ENCODE results near the gene MACROD2.

DNA sequence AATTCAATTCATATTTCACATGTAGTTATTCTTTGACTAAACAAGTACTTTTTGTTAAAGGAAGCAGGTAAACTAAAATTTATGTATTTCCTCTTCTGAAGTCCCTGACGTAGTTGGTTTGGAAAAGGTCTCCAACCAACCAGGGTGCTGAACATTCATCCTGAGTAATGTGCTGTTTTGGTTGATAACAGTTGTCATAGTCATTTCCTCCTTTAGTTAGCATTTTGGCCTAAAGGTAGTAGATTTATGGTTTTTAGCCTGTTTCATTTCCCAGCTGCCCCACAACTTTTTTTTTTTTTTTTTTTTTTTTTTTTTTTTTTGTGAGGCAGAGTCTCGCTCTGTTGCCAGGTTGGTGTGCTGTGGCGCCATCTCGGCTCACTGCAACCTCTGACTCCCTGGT lies 724.9 kb downstream of the MACROD2 start:
- TF ChIP-seq, protein P1, sequence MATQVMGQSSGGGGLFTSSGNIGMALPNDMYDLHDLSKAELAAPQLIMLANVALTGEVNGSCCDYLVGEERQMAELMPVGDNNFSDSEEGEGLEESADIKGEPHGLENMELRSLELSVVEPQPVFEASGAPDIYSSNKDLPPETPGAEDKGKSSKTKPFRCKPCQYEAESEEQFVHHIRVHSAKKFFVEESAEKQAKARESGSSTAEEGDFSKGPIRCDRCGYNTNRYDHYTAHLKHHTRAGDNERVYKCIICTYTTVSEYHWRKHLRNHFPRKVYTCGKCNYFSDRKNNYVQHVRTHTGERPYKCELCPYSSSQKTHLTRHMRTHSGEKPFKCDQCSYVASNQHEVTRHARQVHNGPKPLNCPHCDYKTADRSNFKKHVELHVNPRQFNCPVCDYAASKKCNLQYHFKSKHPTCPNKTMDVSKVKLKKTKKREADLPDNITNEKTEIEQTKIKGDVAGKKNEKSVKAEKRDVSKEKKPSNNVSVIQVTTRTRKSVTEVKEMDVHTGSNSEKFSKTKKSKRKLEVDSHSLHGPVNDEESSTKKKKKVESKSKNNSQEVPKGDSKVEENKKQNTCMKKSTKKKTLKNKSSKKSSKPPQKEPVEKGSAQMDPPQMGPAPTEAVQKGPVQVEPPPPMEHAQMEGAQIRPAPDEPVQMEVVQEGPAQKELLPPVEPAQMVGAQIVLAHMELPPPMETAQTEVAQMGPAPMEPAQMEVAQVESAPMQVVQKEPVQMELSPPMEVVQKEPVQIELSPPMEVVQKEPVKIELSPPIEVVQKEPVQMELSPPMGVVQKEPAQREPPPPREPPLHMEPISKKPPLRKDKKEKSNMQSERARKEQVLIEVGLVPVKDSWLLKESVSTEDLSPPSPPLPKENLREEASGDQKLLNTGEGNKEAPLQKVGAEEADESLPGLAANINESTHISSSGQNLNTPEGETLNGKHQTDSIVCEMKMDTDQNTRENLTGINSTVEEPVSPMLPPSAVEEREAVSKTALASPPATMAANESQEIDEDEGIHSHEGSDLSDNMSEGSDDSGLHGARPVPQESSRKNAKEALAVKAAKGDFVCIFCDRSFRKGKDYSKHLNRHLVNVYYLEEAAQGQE (IDR thresholded peaks at IDR 0.05; ENCODE audit: unreplicated experiment) = no peak
- TF ChIP-seq EZH2phosphoT487 (IDR thresholded peaks at IDR 0.05; ENCODE audit: unreplicated experiment) (no peak), POLR2AphosphoS5 (IDR thresholded peaks at IDR 0.05; ENCODE audit: low read depth) (no peak), JUNB (IDR thresholded peaks at IDR 0.05; ENCODE audit: unreplicated experiment) (no peak), CREB1 (CRISPR knock-in tag; IDR thresholded peaks at IDR 0.05; ENCODE audit: low read depth) (no peak), EZH2 (IDR thresholded peaks at IDR 0.05; ENCODE audit: low read depth, unreplicated experiment) (no peak), NANOG (IDR thresholded peaks at IDR 0.05; ENCODE audit: borderline replicate concordance) (no peak), STAT1 (IDR thresholded peaks at IDR 0.05; ENCODE audit: unreplicated experiment) (no peak), ZNF114 (CRISPR knock-in tag; IDR thresholded peaks at IDR 0.05) (no peak), ZNF331 (CRISPR knock-in tag; IDR thresholded peaks at IDR 0.05; ENCODE audit: low read depth) (no peak)
- TF ChIP-seq, protein P2, sequence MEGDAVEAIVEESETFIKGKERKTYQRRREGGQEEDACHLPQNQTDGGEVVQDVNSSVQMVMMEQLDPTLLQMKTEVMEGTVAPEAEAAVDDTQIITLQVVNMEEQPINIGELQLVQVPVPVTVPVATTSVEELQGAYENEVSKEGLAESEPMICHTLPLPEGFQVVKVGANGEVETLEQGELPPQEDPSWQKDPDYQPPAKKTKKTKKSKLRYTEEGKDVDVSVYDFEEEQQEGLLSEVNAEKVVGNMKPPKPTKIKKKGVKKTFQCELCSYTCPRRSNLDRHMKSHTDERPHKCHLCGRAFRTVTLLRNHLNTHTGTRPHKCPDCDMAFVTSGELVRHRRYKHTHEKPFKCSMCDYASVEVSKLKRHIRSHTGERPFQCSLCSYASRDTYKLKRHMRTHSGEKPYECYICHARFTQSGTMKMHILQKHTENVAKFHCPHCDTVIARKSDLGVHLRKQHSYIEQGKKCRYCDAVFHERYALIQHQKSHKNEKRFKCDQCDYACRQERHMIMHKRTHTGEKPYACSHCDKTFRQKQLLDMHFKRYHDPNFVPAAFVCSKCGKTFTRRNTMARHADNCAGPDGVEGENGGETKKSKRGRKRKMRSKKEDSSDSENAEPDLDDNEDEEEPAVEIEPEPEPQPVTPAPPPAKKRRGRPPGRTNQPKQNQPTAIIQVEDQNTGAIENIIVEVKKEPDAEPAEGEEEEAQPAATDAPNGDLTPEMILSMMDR (conservative IDR thresholded peaks at IDR 0.05; ENCODE audit: low read depth in 2 of 2) = no peak
- TF ChIP-seq, protein P3, sequence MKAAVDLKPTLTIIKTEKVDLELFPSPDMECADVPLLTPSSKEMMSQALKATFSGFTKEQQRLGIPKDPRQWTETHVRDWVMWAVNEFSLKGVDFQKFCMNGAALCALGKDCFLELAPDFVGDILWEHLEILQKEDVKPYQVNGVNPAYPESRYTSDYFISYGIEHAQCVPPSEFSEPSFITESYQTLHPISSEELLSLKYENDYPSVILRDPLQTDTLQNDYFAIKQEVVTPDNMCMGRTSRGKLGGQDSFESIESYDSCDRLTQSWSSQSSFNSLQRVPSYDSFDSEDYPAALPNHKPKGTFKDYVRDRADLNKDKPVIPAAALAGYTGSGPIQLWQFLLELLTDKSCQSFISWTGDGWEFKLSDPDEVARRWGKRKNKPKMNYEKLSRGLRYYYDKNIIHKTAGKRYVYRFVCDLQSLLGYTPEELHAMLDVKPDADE (IDR thresholded peaks at IDR 0.05) = no peak
- TF ChIP-seq, protein P4, sequence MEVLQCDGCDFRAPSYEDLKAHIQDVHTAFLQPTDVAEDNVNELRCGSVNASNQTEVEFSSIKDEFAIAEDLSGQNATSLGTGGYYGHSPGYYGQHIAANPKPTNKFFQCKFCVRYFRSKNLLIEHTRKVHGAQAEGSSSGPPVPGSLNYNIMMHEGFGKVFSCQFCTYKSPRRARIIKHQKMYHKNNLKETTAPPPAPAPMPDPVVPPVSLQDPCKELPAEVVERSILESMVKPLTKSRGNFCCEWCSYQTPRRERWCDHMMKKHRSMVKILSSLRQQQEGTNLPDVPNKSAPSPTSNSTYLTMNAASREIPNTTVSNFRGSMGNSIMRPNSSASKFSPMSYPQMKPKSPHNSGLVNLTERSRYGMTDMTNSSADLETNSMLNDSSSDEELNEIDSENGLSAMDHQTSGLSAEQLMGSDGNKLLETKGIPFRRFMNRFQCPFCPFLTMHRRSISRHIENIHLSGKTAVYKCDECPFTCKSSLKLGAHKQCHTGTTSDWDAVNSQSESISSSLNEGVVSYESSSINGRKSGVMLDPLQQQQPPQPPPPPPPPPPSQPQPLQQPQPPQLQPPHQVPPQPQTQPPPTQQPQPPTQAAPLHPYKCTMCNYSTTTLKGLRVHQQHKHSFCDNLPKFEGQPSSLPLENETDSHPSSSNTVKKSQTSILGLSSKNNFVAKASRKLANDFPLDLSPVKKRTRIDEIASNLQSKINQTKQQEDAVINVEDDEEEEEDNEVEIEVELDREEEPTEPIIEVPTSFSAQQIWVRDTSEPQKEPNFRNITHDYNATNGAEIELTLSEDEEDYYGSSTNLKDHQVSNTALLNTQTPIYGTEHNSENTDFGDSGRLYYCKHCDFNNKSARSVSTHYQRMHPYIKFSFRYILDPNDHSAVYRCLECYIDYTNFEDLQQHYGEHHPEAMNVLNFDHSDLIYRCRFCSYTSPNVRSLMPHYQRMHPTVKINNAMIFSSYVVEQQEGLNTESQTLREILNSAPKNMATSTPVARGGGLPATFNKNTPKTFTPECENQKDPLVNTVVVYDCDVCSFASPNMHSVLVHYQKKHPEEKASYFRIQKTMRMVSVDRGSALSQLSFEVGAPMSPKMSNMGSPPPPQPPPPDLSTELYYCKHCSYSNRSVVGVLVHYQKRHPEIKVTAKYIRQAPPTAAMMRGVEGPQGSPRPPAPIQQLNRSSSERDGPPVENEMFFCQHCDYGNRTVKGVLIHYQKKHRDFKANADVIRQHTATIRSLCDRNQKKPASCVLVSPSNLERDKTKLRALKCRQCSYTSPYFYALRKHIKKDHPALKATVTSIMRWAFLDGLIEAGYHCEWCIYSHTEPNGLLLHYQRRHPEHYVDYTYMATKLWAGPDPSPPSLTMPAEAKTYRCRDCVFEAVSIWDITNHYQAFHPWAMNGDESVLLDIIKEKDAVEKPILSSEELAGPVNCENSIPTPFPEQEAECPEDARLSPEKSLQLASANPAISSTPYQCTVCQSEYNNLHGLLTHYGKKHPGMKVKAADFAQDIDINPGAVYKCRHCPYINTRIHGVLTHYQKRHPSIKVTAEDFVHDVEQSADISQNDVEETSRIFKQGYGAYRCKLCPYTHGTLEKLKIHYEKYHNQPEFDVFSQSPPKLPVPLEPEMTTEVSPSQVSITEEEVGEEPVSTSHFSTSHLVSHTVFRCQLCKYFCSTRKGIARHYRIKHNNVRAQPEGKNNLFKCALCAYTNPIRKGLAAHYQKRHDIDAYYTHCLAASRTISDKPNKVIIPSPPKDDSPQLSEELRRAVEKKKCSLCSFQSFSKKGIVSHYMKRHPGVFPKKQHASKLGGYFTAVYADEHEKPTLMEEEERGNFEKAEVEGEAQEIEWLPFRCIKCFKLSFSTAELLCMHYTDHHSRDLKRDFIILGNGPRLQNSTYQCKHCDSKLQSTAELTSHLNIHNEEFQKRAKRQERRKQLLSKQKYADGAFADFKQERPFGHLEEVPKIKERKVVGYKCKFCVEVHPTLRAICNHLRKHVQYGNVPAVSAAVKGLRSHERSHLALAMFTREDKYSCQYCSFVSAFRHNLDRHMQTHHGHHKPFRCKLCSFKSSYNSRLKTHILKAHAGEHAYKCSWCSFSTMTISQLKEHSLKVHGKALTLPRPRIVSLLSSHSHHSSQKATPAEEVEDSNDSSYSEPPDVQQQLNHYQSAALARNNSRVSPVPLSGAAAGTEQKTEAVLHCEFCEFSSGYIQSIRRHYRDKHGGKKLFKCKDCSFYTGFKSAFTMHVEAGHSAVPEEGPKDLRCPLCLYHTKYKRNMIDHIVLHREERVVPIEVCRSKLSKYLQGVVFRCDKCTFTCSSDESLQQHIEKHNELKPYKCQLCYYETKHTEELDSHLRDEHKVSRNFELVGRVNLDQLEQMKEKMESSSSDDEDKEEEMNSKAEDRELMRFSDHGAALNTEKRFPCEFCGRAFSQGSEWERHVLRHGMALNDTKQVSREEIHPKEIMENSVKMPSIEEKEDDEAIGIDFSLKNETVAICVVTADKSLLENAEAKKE (CRISPR knock-in tag; IDR thresholded peaks at IDR 0.05) = no peak

All from GM23338 (cell line).